NCI-H2227 treated with DMSO at 0.1 percent for 48 hours (cell line): Measurements from ENCODE around the gene PGAP6.
A peak's percentile ranks its signal among the peaks of the same experiment; 100 is the strongest.
"Not testable (repeated sequence)": the region's sequence is repeated elsewhere in the genome, so short reads cannot be mapped to it uniquely, and the experiment has no call there.

Experiments
- DNase-seq: peaks from one replicate; lab custom pipeline; 2025; lab: John Stamatoyannopoulos, UW

Gene PGAP6

GRCh38 chr16:351804-352520 is 29.8 kb downstream of the PGAP6 start:
- no peak for DNase-seq

- DNase-seq, result no peak
Measured at GRCh38 chr16:350203-350602, 31.6 kb downstream of the PGAP6 start.

- no peak for DNase-seq
Measured at GRCh38 chr16:349211-349610, 32.6 kb downstream of the PGAP6 start.

- DNase-seq, result not testable (repeated sequence)
Measured at GRCh38 chr16:348495-348894, 33.3 kb downstream of the PGAP6 start.

GRCh38 chr16:347203-347602 is 34.6 kb downstream of the PGAP6 start:
- no peak for DNase-seq

- DNase-seq, result no peak
Measured at GRCh38 chr16:346587-346986, 35.2 kb downstream of the PGAP6 start.

- no peak for DNase-seq
Measured at GRCh38 chr16:345772-346171, 36.0 kb downstream of the PGAP6 start.

GRCh38 chr16:342455-343213 is 39.1 kb downstream of the PGAP6 start:
- DNase-seq, result no peak

- DNase-seq, result not testable (repeated sequence)
Measured at GRCh38 chr16:341974-342336, 39.8 kb downstream of the PGAP6 start.

GRCh38 chr16:341095-341973 is 40.4 kb downstream of the PGAP6 start:
- not testable (repeated sequence) for DNase-seq

GRCh38 chr16:340370-341091 is 41.2 kb downstream of the PGAP6 start:
- no peak for DNase-seq

- DNase-seq, result no peak
Measured at GRCh38 chr16:339680-340079, 42.1 kb downstream of the PGAP6 start.

- DNase-seq, result peak; percentile 35
Measured at GRCh38 chr16:337975-338575, 43.7 kb downstream of the PGAP6 start.

- no peak for DNase-seq
Measured at GRCh38 chr16:337437-337836, 44.3 kb downstream of the PGAP6 start.

- no peak for DNase-seq
Measured at GRCh38 chr16:336269-336668, 45.5 kb downstream of the PGAP6 start.

GRCh38 chr16:334861-335632 is 46.7 kb downstream of the PGAP6 start:
- DNase-seq, result not testable (repeated sequence)

- not testable (repeated sequence) for DNase-seq
Measured at GRCh38 chr16:334164-334832, 47.5 kb downstream of the PGAP6 start.

- DNase-seq, result no peak
Measured at GRCh38 chr16:333406-334094, 48.2 kb downstream of the PGAP6 start.

GRCh38 chr16:331181-331814 is 50.5 kb downstream of the PGAP6 start:
- not testable (repeated sequence) for DNase-seq
